Vagina (tissue), 2 donors: ENCODE results near the gene NUP62.

Experiments used
- CTCF ChIP-seq, 3 experiments: fragments of 450-650 bp in 2 of 3; fragments of 200-600 bp in 1 of 3; sonication (generic) in 1 of 3; IDR thresholded peaks; one replicate each; pipeline ENCODE4 v1.5.1; 2017 to 2019; ENCODE audit warnings: antibody characterized with exemption in 3 of 3, mild to moderate bottlenecking in 2 of 3, moderate library complexity in 2 of 3
- POLR2A ChIP-seq, 2 donors: fragments of 450-650 bp; IDR thresholded peaks; one replicate each; pipeline ENCODE4 v1.6.1; 2017; ENCODE audit warnings: antibody characterized with exemption in 2 of 2, mild to moderate bottlenecking in 2 of 2, moderate library complexity in 2 of 2
- POLR2AphosphoS5 ChIP-seq, 2 donors: sonication (generic); formaldehyde crosslinking; IDR thresholded peaks; one replicate each; pipeline ENCODE4 v1.9.0; 2017; ENCODE audit warnings: antibody characterized with exemption in 2 of 2, mild to moderate bottlenecking in 2 of 2, low read depth in 1 of 2; ENCODE audit not compliant: insufficient read depth in 1 of 2

GRCh38 chr19:49879243-49879963 lies 49.9 kb downstream of the NUP62 start:
- TF ChIP-seq CTCF (IDR thresholded peaks at IDR 0.05) (no peak), POLR2A (IDR thresholded peaks at IDR 0.05) (no peak), POLR2AphosphoS5 (IDR thresholded peaks at IDR 0.05; ENCODE audit: insufficient read depth in 1 of 2, low read depth in 1 of 2) (no peak)
